Ectodermal cell (in vitro differentiated cells): ENCODE data around the gene GNG4.
"Not testable (repeated sequence)": the region's sequence is repeated elsewhere in the genome, so short reads cannot be mapped to it uniquely, and the experiment has no call there.

Source experiments
- H3K27ac ChIP-seq: 2 replicates; pipeline ENCODE4 v1.7.0; 2013; ENCODE audit warnings: mild to moderate bottlenecking, low read depth, low read length; ENCODE audit not compliant: insufficient read depth, poor library complexity, severe bottlenecking
- H3K27me3 ChIP-seq: 2 replicates; pipeline ENCODE4 v1.7.0; 2013; ENCODE audit warnings: mild to moderate bottlenecking, low read length; ENCODE audit not compliant: insufficient read depth, control insufficient read depth, poor library complexity, severe bottlenecking
- H3K36me3 ChIP-seq: one replicate; pipeline ENCODE4 v1.7.0; 2013; ENCODE audit warnings: low read length; ENCODE audit not compliant: control insufficient read depth, insufficient read depth
- H3K4me1 ChIP-seq: one replicate; pipeline ENCODE4 v1.7.0; 2013; ENCODE audit warnings: low read length; ENCODE audit not compliant: control insufficient read depth, insufficient read depth
- H3K4me3 ChIP-seq: 2 replicates; pipeline ENCODE4 v1.7.0; 2013; ENCODE audit warnings: low read depth, low read length, control low read depth; ENCODE audit not compliant: insufficient read depth
- H3K9me3 ChIP-seq: 2 replicates; pipeline ENCODE4 v1.7.0; 2013; ENCODE audit warnings: mild to moderate bottlenecking, low read length, moderate library complexity; ENCODE audit not compliant: control insufficient read depth
- WGBS, 2 experiments: methylation state at CpG; one replicate each; pipeline ENCODE4 v1.1.7; 2013; ENCODE audit warnings: missing lambda C conversion rate in 2 of 2; 5-methylcytosine and 5-hydroxymethylcytosine counted together

Gene GNG4

GRCh38 chr1:235608278-235608677 lies 41.3 kb downstream of the GNG4 start:
- Histone ChIP-seq H3K9me3 (no peaks in the 10 kb centered on the region), H3K27me3 (no peaks in the 10 kb centered on the region), H3K4me3 (no peak overlapping the region), H3K27ac (no peak overlapping the region), H3K36me3 (no peaks in the 10 kb centered on the region), H3K4me1 (no peaks in the 10 kb centered on the region)
- WGBS, 2 experiments, result 91 to 94% methylated on average over 3 of the region's 3 CpGs

GRCh38 chr1:235607284-235607683 lies 42.3 kb downstream of the GNG4 start:
- WGBS, 2 experiments, result 85 to 89% methylated on average over 11 of the region's 11 CpGs
- Histone ChIP-seq H3K4me3 (no peak overlapping the region), H3K36me3 (no peaks in the 10 kb centered on the region), H3K9me3 (no peaks in the 10 kb centered on the region), H3K27me3 (no peaks in the 10 kb centered on the region), H3K27ac (no peak overlapping the region), H3K4me1 (no peaks in the 10 kb centered on the region)

GRCh38 chr1:235601104-235601503 lies 48.5 kb downstream of the GNG4 start:
- H3K4me1 ChIP-seq, result no peaks in the 10 kb centered on the region
- no peak overlapping the region for H3K27ac ChIP-seq
- H3K27me3 ChIP-seq, result no peaks in the 10 kb centered on the region
- no peaks in the 10 kb centered on the region for H3K9me3 ChIP-seq
- 75 to 80% methylated on average over 5 of the region's 5 CpGs for WGBS, 2 experiments
- no peaks in the 10 kb centered on the region for H3K36me3 ChIP-seq
- no peak overlapping the region for H3K4me3 ChIP-seq

GRCh38 chr1:235599536-235599935 lies 50.0 kb downstream of the GNG4 start:
- WGBS, 2 experiments, result 90 to 93% methylated on average over 5 of the region's 5 CpGs
- no peaks in the 10 kb centered on the region for H3K9me3 ChIP-seq
- no peaks in the 10 kb centered on the region for H3K27me3 ChIP-seq
- H3K27ac ChIP-seq, result no peak overlapping the region
- no peaks in the 10 kb centered on the region for H3K36me3 ChIP-seq
- no peak overlapping the region for H3K4me3 ChIP-seq
- H3K4me1 ChIP-seq, result no peaks in the 10 kb centered on the region

GRCh38 chr1:235597867-235598553 lies 51.6 kb downstream of the GNG4 start:
- H3K36me3 ChIP-seq, result no peaks in the 10 kb centered on the region
- no peak overlapping the region for H3K4me3 ChIP-seq
- 77 to 82% methylated on average over 7 of the region's 7 CpGs for WGBS, 2 experiments
- no peaks in the 10 kb centered on the region for H3K4me1 ChIP-seq
- H3K27me3 ChIP-seq, result no peaks in the 10 kb centered on the region
- H3K9me3 ChIP-seq, result no peaks in the 10 kb centered on the region
- no peak overlapping the region for H3K27ac ChIP-seq

GRCh38 chr1:235595079-235595478 lies 54.5 kb downstream of the GNG4 start:
- WGBS, 2 experiments, result 86 to 89% methylated on average over 8 of the region's 8 CpGs

GRCh38 chr1:235594281-235594895 lies 55.2 kb downstream of the GNG4 start:
- WGBS, 2 experiments, result 91 to 93% methylated on average over 20 of the region's 20 CpGs
- not testable (repeated sequence) for H3K27ac ChIP-seq, H3K36me3 ChIP-seq, H3K9me3 ChIP-seq, H3K4me3 ChIP-seq, H3K4me1 ChIP-seq, H3K27me3 ChIP-seq

More at GRCh38 chr1:235595079-235595478, 54.5 kb downstream of the GNG4 start:
- Histone ChIP-seq H3K9me3 (no peaks in the 10 kb centered on the region), H3K27me3 (no peaks in the 10 kb centered on the region), H3K4me1 (no peaks in the 10 kb centered on the region), H3K36me3 (no peaks in the 10 kb centered on the region), H3K4me3 (no peak overlapping the region), H3K27ac (no peak overlapping the region)

- H3K4me1 ChIP-seq, result no peaks in the 10 kb centered on the region
- H3K4me3 ChIP-seq, result no peak overlapping the region
- WGBS, 2 experiments, result 91 to 92% methylated on average over 12 of the region's 12 CpGs
- H3K9me3 ChIP-seq, result peaks cover 5% of the 10 kb centered on the region
- H3K27ac ChIP-seq, result no peak overlapping the region
- no peaks in the 10 kb centered on the region for H3K27me3 ChIP-seq
- H3K36me3 ChIP-seq, result no peaks in the 10 kb centered on the region
These were observed 60.6 kb downstream of the GNG4 start for GRCh38 chr1:235588916-235589515.

- Histone ChIP-seq H3K36me3 (no peaks in the 10 kb centered on the region), H3K4me1 (no peaks in the 10 kb centered on the region), H3K9me3 (peaks cover 5% of the 10 kb centered on the region), H3K27ac (no peak overlapping the region), H3K4me3 (no peak overlapping the region), H3K27me3 (no peaks in the 10 kb centered on the region)
- WGBS, 2 experiments, result 85 to 95% methylated on average over 8 to 9 of the region's 9 CpGs
These were observed 61.4 kb downstream of the GNG4 start for GRCh38 chr1:235588156-235588555.

- Histone ChIP-seq H3K36me3 (no peaks in the 10 kb centered on the region), H3K27me3 (no peaks in the 10 kb centered on the region), H3K27ac (no peak overlapping the region), H3K4me3 (no peak overlapping the region), H3K9me3 (peaks cover 5% of the 10 kb centered on the region), H3K4me1 (no peaks in the 10 kb centered on the region)
- WGBS, 2 experiments, result 95 to 100% methylated on average over 2 of the region's 2 CpGs
These were observed 62.6 kb downstream of the GNG4 start for GRCh38 chr1:235586992-235587391.
